Glutamatergic neuron (in vitro differentiated cells): Measurements from ENCODE around the gene MKLN1. TPM values are rescaled to one million over a fixed set of nuclear protein-coding genes. Genes with fewer than 3 reads are reported as not detected.
"Not testable (repeated sequence)": the region's sequence is repeated elsewhere in the genome, so short reads cannot be mapped to it uniquely, and the experiment has no call there.

Experiments used
- DNase-seq: peaks from one replicate; pipeline ENCODE4 v3.0.0; 2022
- H3K27ac Mint-ChIP-seq: one replicate; pipeline ENCODE4 v1.8.0; 2020; ENCODE audit warnings: mild to moderate bottlenecking, mixed read lengths, inconsistent platforms; ENCODE audit not compliant: unreplicated experiment
- H3K27me3 Mint-ChIP-seq: one replicate; pipeline ENCODE4 v1.8.0; 2020; ENCODE audit warnings: mild to moderate bottlenecking, moderate library complexity, mixed read lengths, inconsistent platforms; ENCODE audit not compliant: unreplicated experiment
- H3K36me3 Mint-ChIP-seq: one replicate; pipeline ENCODE4 v1.8.0; 2020; ENCODE audit warnings: mild to moderate bottlenecking, mixed read lengths, inconsistent platforms; ENCODE audit not compliant: unreplicated experiment
- H3K4me1 Mint-ChIP-seq: one replicate; pipeline ENCODE4 v1.8.0; 2020; ENCODE audit warnings: mild to moderate bottlenecking, low read depth, mixed read lengths, inconsistent platforms; ENCODE audit not compliant: unreplicated experiment
- H3K4me3 Mint-ChIP-seq: one replicate; pipeline ENCODE4 v1.8.0; 2020; ENCODE audit warnings: mild to moderate bottlenecking, mixed read lengths, inconsistent platforms; ENCODE audit not compliant: unreplicated experiment
- H3K9me3 Mint-ChIP-seq: one replicate; pipeline ENCODE4 v1.8.0; 2020; ENCODE audit warnings: mild to moderate bottlenecking, moderate library complexity, mixed read lengths, inconsistent platforms; ENCODE audit not compliant: unreplicated experiment
- total RNA-seq: library from RNA; stranded (reverse); fragmentation: NEBNext Ultra II Directional; extraction: Animal tissue kit (Norgen Biotek cat#: 25700); gene quantifications from one replicate; pipeline ENCODE4 v1.2.1, GENCODE V29; 2021; ENCODE audit not compliant: unreplicated experiment
- TF ChIP-seq, protein P1 (sequence below): fragments of 200-600 bp; sonication (generic); IDR thresholded peaks from one replicate; pipeline ENCODE4 v1.5.0; 2021; ENCODE audit not compliant: partially characterized antibody, unreplicated experiment

The MKLN1 gene
- total RNA-seq, 1 donor from 2014 or later = 36.7 TPM

DNA sequence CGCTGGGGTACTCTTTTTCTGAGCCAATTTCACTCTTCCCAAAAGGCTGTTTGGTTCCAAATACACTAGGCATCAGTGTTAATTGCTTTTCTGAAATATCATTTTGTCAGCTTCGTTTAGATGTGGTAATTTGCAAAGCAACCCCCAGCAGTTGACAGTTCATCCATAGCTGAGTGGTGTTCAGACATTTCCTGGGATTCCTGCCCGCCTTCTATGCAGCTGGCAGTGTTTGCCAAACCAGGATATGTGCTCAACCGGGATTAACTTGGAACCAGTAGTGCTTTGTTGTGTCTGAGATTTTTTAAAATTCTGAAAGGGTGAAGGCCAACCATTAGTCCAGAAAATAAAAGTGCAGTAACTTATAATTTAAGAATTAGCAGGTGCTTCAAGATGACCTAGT is 25.2 kb upstream of the MKLN1 start:
- Mint-ChIP-seq H3K27ac (no peak overlapping the region), H3K4me3 (no peak overlapping the region), H3K4me1 (no peaks in the 10 kb centered on the region), H3K36me3 (peaks cover 12% of the 10 kb centered on the region), H3K27me3 (no peaks in the 10 kb centered on the region), H3K9me3 (peaks cover 5% of the 10 kb centered on the region)
- TF ChIP-seq, protein P1, sequence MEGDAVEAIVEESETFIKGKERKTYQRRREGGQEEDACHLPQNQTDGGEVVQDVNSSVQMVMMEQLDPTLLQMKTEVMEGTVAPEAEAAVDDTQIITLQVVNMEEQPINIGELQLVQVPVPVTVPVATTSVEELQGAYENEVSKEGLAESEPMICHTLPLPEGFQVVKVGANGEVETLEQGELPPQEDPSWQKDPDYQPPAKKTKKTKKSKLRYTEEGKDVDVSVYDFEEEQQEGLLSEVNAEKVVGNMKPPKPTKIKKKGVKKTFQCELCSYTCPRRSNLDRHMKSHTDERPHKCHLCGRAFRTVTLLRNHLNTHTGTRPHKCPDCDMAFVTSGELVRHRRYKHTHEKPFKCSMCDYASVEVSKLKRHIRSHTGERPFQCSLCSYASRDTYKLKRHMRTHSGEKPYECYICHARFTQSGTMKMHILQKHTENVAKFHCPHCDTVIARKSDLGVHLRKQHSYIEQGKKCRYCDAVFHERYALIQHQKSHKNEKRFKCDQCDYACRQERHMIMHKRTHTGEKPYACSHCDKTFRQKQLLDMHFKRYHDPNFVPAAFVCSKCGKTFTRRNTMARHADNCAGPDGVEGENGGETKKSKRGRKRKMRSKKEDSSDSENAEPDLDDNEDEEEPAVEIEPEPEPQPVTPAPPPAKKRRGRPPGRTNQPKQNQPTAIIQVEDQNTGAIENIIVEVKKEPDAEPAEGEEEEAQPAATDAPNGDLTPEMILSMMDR = no peak
- no peak for DNase-seq

DNA sequence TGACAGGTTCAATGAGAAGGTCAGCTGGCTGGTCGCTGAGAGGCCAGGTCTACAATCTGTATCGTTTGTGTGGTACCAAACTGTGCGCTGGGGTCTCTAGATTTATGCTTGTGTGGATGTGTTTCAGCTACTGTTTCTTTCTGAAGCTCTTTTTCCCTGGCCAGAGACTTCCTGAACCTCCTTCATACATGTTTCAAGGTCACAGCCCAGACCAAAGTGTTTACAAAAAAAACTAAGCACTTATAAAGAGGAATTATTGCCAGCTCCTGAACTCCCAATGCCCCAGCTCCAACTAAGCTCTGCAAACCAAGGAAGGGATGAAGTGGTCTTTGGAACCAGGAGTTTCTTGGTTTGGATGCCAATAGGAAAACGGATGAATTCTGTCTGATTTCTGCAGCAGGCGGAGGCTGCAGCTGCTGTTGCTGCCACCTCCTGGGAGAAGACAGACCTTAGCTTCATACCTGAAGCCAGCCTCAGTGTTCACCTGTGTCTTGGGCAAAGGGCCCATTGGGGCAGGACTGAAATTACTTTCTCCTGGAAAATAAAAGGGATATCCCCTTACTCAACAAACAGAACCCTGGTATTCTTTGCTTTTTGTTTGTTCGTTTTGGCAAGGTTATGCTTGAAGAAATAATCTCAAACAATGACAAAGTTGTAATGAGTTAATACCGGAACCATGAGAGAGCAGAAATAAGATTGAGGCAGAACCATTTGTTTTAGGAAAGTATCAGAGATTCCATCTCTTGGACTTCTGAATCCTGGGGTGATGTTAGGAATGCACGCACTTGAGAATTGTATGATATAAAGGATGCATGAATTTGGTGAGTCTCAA is 24.6 kb upstream of the MKLN1 start:
- Mint-ChIP-seq H3K27me3 (no peaks in the 10 kb centered on the region), H3K4me1 (no peaks in the 10 kb centered on the region), H3K36me3 (peaks cover 17% of the 10 kb centered on the region), H3K9me3 (peaks cover 5% of the 10 kb centered on the region), H3K27ac (no peak overlapping the region), H3K4me3 (no peak overlapping the region)
- DNase-seq = no peak
- TF ChIP-seq, protein P1 = no peak

DNA sequence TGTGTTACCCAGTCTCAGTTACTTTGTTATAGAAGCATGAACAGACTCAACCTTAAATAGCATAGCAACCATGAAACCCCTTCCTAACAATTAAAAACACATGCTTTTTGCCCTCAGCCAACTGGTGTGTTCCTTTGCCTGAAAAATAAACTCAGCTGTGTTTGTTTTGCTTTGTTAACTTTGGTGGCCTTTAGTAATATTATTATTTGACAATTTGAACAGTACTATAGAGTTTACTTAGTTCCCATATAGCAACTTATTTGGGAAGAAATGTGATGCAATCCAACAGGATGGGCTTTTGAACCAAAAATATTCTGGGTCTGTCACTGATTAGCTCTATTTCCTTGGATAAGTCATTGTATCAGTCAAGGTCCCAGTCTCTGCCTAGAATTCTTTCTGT is 22.5 kb upstream of the MKLN1 start:
- no peaks in the 10 kb centered on the region for H3K4me1 Mint-ChIP-seq
- no peaks in the 10 kb centered on the region for H3K27me3 Mint-ChIP-seq
- peaks cover 25% of the 10 kb centered on the region for H3K36me3 Mint-ChIP-seq
- H3K27ac Mint-ChIP-seq = no peak overlapping the region
- DNase-seq = no peak
- H3K9me3 Mint-ChIP-seq = peaks cover 5% of the 10 kb centered on the region
- H3K4me3 Mint-ChIP-seq = no peak overlapping the region
- TF ChIP-seq, protein P1 = no peak

DNA sequence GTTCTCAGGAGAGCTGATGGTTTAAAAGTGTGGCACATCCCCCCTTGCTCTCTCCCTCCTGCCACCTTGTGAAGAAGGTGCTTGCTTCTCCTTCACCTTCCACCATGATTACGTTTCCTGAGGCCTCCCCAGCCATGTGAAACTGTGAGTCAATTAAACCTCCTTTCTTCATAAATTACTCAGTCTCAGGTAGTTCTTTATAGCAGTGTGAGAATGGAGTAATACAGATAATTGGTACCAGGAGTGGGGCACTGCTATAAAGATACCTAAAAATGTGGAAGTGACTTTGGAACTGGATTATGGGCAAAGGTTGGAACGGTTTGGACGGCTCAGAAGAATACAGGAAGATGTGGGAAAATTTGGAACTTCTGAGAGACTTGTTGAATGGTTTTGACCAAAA is 21.6 kb upstream of the MKLN1 start:
- H3K36me3 Mint-ChIP-seq = peaks cover 25% of the 10 kb centered on the region
- not testable (repeated sequence) for H3K9me3 Mint-ChIP-seq

DNA sequence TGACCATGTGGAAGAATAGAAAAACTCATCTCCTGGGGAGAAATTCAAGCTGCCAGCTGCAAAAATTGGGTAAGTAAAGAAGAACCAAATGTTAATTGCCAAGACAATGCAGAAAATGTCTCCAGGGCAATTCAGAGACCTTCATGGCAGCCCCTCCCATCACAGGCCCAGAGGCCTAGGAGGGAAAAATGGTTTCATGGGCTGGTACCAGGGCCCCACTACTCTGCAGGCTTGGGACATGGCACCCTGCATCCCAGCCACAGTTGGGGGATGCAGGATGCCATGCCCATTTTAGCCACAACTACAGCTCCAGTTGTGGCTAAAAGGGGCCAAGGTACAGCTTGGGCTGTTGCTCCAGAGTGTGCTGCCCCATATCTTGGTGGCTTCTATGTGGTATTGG is 20.9 kb upstream of the MKLN1 start:
- no peaks in the 10 kb centered on the region for H3K4me1 Mint-ChIP-seq
- no peak overlapping the region for H3K4me3 Mint-ChIP-seq
- no peaks in the 10 kb centered on the region for H3K27me3 Mint-ChIP-seq
- no peak overlapping the region for H3K27ac Mint-ChIP-seq
- DNase-seq = no peak
- peaks cover 25% of the 10 kb centered on the region for H3K36me3 Mint-ChIP-seq
- peaks cover 5% of the 10 kb centered on the region for H3K9me3 Mint-ChIP-seq
- TF ChIP-seq, protein P1 = no peak

More for the DNA sequence above, 21.6 kb upstream of the MKLN1 start:
- H3K4me3 Mint-ChIP-seq, H3K4me1 Mint-ChIP-seq, DNase-seq, H3K27me3 Mint-ChIP-seq: not testable (repeated sequence)
- H3K27ac Mint-ChIP-seq = peak overlapping the region; percentile 55
